ENCODE results near the gene GDF9.

GDF9 gene

GRCh38 chr5:132816083-132816482 lies 50.2 kb downstream of the GDF9 start:
- no peak for DNase-seq

GRCh38 chr5:132815454-132815853 lies 50.8 kb downstream of the GDF9 start:
- no peak for DNase-seq

- no peak for DNase-seq
These were observed 51.6 kb downstream of the GDF9 start for GRCh38 chr5:132814503-132815294.

- DNase-seq = peak; percentile 24 to 30
These were observed 52.4 kb downstream of the GDF9 start for GRCh38 chr5:132813599-132814502.

- peak; percentile 20 to 49 for DNase-seq
These were observed 53.3 kb downstream of the GDF9 start, which contains the start of gene SOWAHA for GRCh38 chr5:132812781-132813598. SOWAHA (plus strand) TSS chr5:132813302; CDS start chr5:132813622, 320 bp downstream.

GRCh38 chr5:132812123-132812765 lies 54.0 kb downstream of the GDF9 start:
- DNase-seq = no peak
